ENCODE measurements around the gene EPHA6. TPM values are rescaled to one million over a fixed set of nuclear protein-coding genes. Genes with fewer than 3 reads are reported as not detected.

Gene EPHA6
- total RNA-seq: not detected in 2 replicates

GRCh38 chr3:96813820-96814650 is at the start of gene EPHA6:
EPHA6 (plus strand) TSS chr3:96814594.

GRCh38 chr3:97764407-97765238 is 950.2 kb downstream of the EPHA6 start, which contains the start of gene ARL6:
ARL6 (plus strand) TSS chr3:97764758; CDS start chr3:97768108, 3,350 bp downstream.

All from epithelial cell of alveolus of lung (primary cell).